Activated CD8-positive, alpha-beta T cell treated with anti-CD3 and anti-CD28 coated beads for 36 hours (primary cell): Measurements from ENCODE around the gene NPFFR2. TPM values are rescaled to one million over a fixed set of nuclear protein-coding genes. Genes with fewer than 3 reads are reported as not detected.

ENCODE experiments used
- ATAC-seq: fragments of 200-7000 bp; cut with Tn5 transposase; one replicate; pipeline ENCODE4 v1.10.0; 2021; ENCODE audit warnings: mild to moderate bottlenecking, moderate library complexity
- CTCF ChIA-PET: fragments of 350-600 bp; sonication (Branson Sonifier 250); formaldehyde crosslinking; loops from one replicate; lab custom pipeline; 2021; ENCODE audit warnings: antibody characterized with exemption; lab: Charles Lee
- POLR2A ChIA-PET: fragments of 350-600 bp; sonication (Branson Sonifier 250); formaldehyde crosslinking; loops from one replicate; lab custom pipeline; 2021; ENCODE audit warnings: antibody characterized with exemption; lab: Charles Lee
- DNase-seq: peaks from one replicate; pipeline ENCODE4 v3.0.0-alpha.2; 2020
- H3K27ac Mint-ChIP-seq: one replicate; pipeline ENCODE4 v1.8.0; 2021; ENCODE audit warnings: mild to moderate bottlenecking, mixed read lengths
- H3K27me3 Mint-ChIP-seq: one replicate; pipeline ENCODE4 v1.8.0; 2021; ENCODE audit warnings: mixed read lengths
- H3K36me3 Mint-ChIP-seq: one replicate; pipeline ENCODE4 v1.8.0; 2021; ENCODE audit warnings: low read depth, mixed read lengths
- H3K4me1 Mint-ChIP-seq: one replicate; pipeline ENCODE4 v1.8.0; 2021; ENCODE audit warnings: low read depth, mixed read lengths
- H3K4me3 Mint-ChIP-seq: one replicate; pipeline ENCODE4 v1.8.0; 2021; ENCODE audit warnings: mild to moderate bottlenecking, moderate library complexity, mixed read lengths
- H3K9me3 Mint-ChIP-seq: one replicate; pipeline ENCODE4 v1.8.0; 2021; ENCODE audit warnings: mixed read lengths
- intact Hi-C: fragments of 100-400 bp; cut with micrococcal nuclease; formaldehyde crosslinking; loops from one replicate; pipeline ENCODE4 v1.10.0; 2022
- total RNA-seq, 2 experiments: library from RNA; stranded (reverse); gene quantifications; one replicate each; pipeline ENCODE4 v1.2.3, GENCODE V29; 2021
- TF ChIP-seq, protein P1 (sequence below): fragments of 200-600 bp; IDR thresholded peaks from one replicate; pipeline ENCODE4 v1.8.0; 2022; ENCODE audit warnings: antibody characterized with exemption, mild to moderate bottlenecking

Gene NPFFR2
- not detected for total RNA-seq

GRCh38 chr4:72031868-72032608, at the start of gene NPFFR2:
TSS of gene NPFFR2 (plus strand) at chr4:72032000. CDS start at chr4:72128592, 96,592 bp downstream.
- Mint-ChIP-seq H3K4me1 (no peaks in the 10 kb centered on the region), H3K36me3 (no peaks in the 10 kb centered on the region), H3K9me3 (no peaks in the 10 kb centered on the region), H3K27me3 (peaks cover 18% of the 10 kb centered on the region), H3K4me3 (no peak within 1 kb of the TSS), H3K27ac (no peak within 1 kb of the TSS)
- intact Hi-C loops: no loop called here
- TF ChIP-seq, protein P1, sequence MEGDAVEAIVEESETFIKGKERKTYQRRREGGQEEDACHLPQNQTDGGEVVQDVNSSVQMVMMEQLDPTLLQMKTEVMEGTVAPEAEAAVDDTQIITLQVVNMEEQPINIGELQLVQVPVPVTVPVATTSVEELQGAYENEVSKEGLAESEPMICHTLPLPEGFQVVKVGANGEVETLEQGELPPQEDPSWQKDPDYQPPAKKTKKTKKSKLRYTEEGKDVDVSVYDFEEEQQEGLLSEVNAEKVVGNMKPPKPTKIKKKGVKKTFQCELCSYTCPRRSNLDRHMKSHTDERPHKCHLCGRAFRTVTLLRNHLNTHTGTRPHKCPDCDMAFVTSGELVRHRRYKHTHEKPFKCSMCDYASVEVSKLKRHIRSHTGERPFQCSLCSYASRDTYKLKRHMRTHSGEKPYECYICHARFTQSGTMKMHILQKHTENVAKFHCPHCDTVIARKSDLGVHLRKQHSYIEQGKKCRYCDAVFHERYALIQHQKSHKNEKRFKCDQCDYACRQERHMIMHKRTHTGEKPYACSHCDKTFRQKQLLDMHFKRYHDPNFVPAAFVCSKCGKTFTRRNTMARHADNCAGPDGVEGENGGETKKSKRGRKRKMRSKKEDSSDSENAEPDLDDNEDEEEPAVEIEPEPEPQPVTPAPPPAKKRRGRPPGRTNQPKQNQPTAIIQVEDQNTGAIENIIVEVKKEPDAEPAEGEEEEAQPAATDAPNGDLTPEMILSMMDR: no peak
- ATAC-seq: no peak
- CTCF ChIA-PET: no interaction called here
- DNase-seq: no peak
- POLR2A ChIA-PET: no interaction called here

GRCh38 chr4:71992571-71993312, 39.1 kb upstream of the NPFFR2 start:
- peaks cover 6% of the 10 kb centered on the region for H3K9me3 Mint-ChIP-seq
- H3K4me1 Mint-ChIP-seq: no peaks in the 10 kb centered on the region
- TF ChIP-seq, protein P1: no peak
- CTCF ChIA-PET: no interaction called here
- no peaks in the 10 kb centered on the region for H3K27me3 Mint-ChIP-seq
- no peak for DNase-seq
- H3K27ac Mint-ChIP-seq: no peak overlapping the region
- H3K4me3 Mint-ChIP-seq: no peak overlapping the region
- no peak for ATAC-seq
- no peaks in the 10 kb centered on the region for H3K36me3 Mint-ChIP-seq
- intact Hi-C loops: no loop called here
- POLR2A ChIA-PET: no interaction called here

GRCh38 chr4:71994559-71994958, 37.2 kb upstream of the NPFFR2 start:
- Mint-ChIP-seq H3K4me3 (no peak overlapping the region), H3K9me3 (peaks cover 6% of the 10 kb centered on the region), H3K27me3 (no peaks in the 10 kb centered on the region), H3K36me3 (no peaks in the 10 kb centered on the region), H3K27ac (no peak overlapping the region), H3K4me1 (no peaks in the 10 kb centered on the region)
- ATAC-seq: no peak
- DNase-seq: no peak
- ChIA-PET POLR2A (interaction anchor here (0.7 kb wide), 1 partner anchor 434 kb away, joined by 3 read pairs; no protein-coding TSS in a partner anchor), CTCF (no interaction called here)
- TF ChIP-seq, protein P1: no peak
- intact Hi-C loops: no loop called here

GRCh38 chr4:71995297-71995696, 36.5 kb upstream of the NPFFR2 start:
- peaks cover 6% of the 10 kb centered on the region for H3K9me3 Mint-ChIP-seq
- H3K4me1 Mint-ChIP-seq: no peaks in the 10 kb centered on the region
- intact Hi-C loops: no loop called here
- TF ChIP-seq, protein P1: no peak
- ChIA-PET CTCF (no interaction called here), POLR2A (no interaction called here)
- no peaks in the 10 kb centered on the region for H3K27me3 Mint-ChIP-seq
- ATAC-seq (no peak), DNase-seq (no peak)
- no peak overlapping the region for H3K27ac Mint-ChIP-seq
- no peak overlapping the region for H3K4me3 Mint-ChIP-seq
- H3K36me3 Mint-ChIP-seq: no peaks in the 10 kb centered on the region

GRCh38 chr4:72006586-72006985, 25.2 kb upstream of the NPFFR2 start:
- H3K27me3 Mint-ChIP-seq: no peaks in the 10 kb centered on the region
- ChIA-PET CTCF (no interaction called here), POLR2A (no interaction called here)
- no peak overlapping the region for H3K27ac Mint-ChIP-seq
- no peak for DNase-seq
- TF ChIP-seq, protein P1: no peak
- intact Hi-C loops: no loop called here
- H3K4me1 Mint-ChIP-seq: no peaks in the 10 kb centered on the region
- no peaks in the 10 kb centered on the region for H3K36me3 Mint-ChIP-seq
- H3K9me3 Mint-ChIP-seq: peaks cover 1% of the 10 kb centered on the region
- no peak for ATAC-seq
- no peak overlapping the region for H3K4me3 Mint-ChIP-seq
